ENCODE data around the gene STPG4.

DNA sequence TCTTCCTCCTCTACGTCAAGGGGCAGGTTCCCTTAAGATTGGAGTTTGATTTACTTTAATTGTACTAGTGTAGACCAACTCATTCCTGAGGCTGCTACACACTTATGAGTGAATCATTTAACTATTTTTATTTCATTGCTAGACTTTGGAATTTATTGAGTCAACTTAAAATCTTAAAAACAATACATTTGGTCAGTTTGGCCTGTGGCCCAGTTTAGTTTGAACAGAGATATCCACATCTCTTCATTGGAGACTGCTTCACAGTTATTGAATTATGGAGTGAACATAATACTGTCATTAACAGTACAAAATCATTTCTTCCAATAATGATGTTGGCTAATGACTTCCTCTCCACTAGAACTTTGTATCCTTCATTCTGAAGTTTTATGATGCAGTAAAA lies 34.5 kb upstream of the STPG4 start:
- TF ChIP-seq EP300 (IDR thresholded peaks at IDR 0.05; ENCODE audit: borderline replicate concordance in 1 of 2, low read depth in 2 of 2, low read length in 2 of 2) (no peak), TCF12 (IDR thresholded peaks at IDR 0.05; ENCODE audit: low read depth, low read length) (no peak), POLR2AphosphoS5 (IDR thresholded peaks at IDR 0.05; ENCODE audit: low read depth, low read length) (no peak), EZH2 (IDR thresholded peaks at IDR 0.05; ENCODE audit: low read depth, low read length, severe bottlenecking) (no peak), EGR1 (IDR thresholded peaks at IDR 0.05; ENCODE audit: borderline replicate concordance, low read depth, low read length) (no peak), FOSL1 (IDR thresholded peaks at IDR 0.05; ENCODE audit: insufficient read depth, low read depth, low read length) (no peak), SRF (IDR thresholded peaks at IDR 0.05; ENCODE audit: low read depth, low read length) (no peak), HDAC6 (IDR thresholded peaks at IDR 0.05; ENCODE audit: low read depth, low read length) (no peak), POLR2A (IDR thresholded peaks at IDR 0.05; ENCODE audit: control extremely low read depth in 1 of 2, low read depth in 2 of 2, low read length in 2 of 2) (no peak), TAF1 (IDR thresholded peaks at IDR 0.05; ENCODE audit: low read depth, low read length) (no peak), SIX5 (IDR thresholded peaks at IDR 0.05; ENCODE audit: low read depth, low read length) (no peak), JUN (IDR thresholded peaks at IDR 0.05; ENCODE audit: low read depth, low read length) (no peak), SIN3A (conservative IDR thresholded peaks at IDR 0.05 in 1 of 2, IDR thresholded peaks at IDR 0.05 in 1 of 2; ENCODE audit: low read depth in 1 of 2, low read length in 2 of 2) (no peak)
- TF ChIP-seq, protein P1, sequence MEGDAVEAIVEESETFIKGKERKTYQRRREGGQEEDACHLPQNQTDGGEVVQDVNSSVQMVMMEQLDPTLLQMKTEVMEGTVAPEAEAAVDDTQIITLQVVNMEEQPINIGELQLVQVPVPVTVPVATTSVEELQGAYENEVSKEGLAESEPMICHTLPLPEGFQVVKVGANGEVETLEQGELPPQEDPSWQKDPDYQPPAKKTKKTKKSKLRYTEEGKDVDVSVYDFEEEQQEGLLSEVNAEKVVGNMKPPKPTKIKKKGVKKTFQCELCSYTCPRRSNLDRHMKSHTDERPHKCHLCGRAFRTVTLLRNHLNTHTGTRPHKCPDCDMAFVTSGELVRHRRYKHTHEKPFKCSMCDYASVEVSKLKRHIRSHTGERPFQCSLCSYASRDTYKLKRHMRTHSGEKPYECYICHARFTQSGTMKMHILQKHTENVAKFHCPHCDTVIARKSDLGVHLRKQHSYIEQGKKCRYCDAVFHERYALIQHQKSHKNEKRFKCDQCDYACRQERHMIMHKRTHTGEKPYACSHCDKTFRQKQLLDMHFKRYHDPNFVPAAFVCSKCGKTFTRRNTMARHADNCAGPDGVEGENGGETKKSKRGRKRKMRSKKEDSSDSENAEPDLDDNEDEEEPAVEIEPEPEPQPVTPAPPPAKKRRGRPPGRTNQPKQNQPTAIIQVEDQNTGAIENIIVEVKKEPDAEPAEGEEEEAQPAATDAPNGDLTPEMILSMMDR (IDR thresholded peaks at IDR 0.05; ENCODE audit: control extremely low read depth in 1 of 3, insufficient read depth in 1 of 3, low read depth in 1 of 3, low read length in 3 of 3): no peak

All from H1 (cell line).